Activated CD4-positive, alpha-beta memory T cell treated with anti-CD3 and anti-CD28 coated beads for 36 hours (primary cell): Measurements from ENCODE around the gene ELAVL3. TPM values are rescaled to one million over a fixed set of nuclear protein-coding genes. Genes with fewer than 3 reads are reported as not detected.
A peak's percentile ranks its signal among the peaks of the same experiment; 100 is the strongest.
"Not testable (repeated sequence)": the region's sequence is repeated elsewhere in the genome, so short reads cannot be mapped to it uniquely, and the experiment has no call there.

Source experiments
- CTCF ChIA-PET: fragments of 350-600 bp; sonication (Branson Sonifier 250); formaldehyde crosslinking; loops from one replicate; lab custom pipeline; 2021; ENCODE audit warnings: antibody characterized with exemption, inconsistent platforms; lab: Charles Lee
- POLR2A ChIA-PET: fragments of 350-600 bp; sonication (Branson Sonifier 250); formaldehyde crosslinking; loops from one replicate; lab custom pipeline; 2021; ENCODE audit warnings: antibody characterized with exemption; lab: Charles Lee
- DNase-seq: peaks from one replicate; pipeline ENCODE4 v3.0.0-alpha.2; 2020
- H3K27ac Mint-ChIP-seq: one replicate; pipeline ENCODE4 v1.8.0; 2021; ENCODE audit warnings: mixed read lengths
- H3K27me3 Mint-ChIP-seq: one replicate; pipeline ENCODE4 v1.8.0; 2021; ENCODE audit warnings: mixed read lengths
- H3K36me3 Mint-ChIP-seq: one replicate; pipeline ENCODE4 v1.8.0; 2021; ENCODE audit warnings: mixed read lengths
- H3K4me1 Mint-ChIP-seq: one replicate; pipeline ENCODE4 v1.8.0; 2021; ENCODE audit warnings: low read depth, mixed read lengths
- H3K4me3 Mint-ChIP-seq: one replicate; pipeline ENCODE4 v1.8.0; 2021; ENCODE audit warnings: mild to moderate bottlenecking, mixed read lengths
- H3K9me3 Mint-ChIP-seq: one replicate; pipeline ENCODE4 v1.8.0; 2021; ENCODE audit warnings: mixed read lengths
- intact Hi-C: fragments of 100-400 bp; cut with micrococcal nuclease; formaldehyde crosslinking; loops from one replicate; pipeline ENCODE4 v1.15.1; 2023
- total RNA-seq, 2 experiments: library from RNA; stranded (reverse); gene quantifications; one replicate each; pipeline ENCODE4 v1.2.3, GENCODE V29; 2021

Gene ELAVL3
- total RNA-seq, 2 experiments from 2014 or later, result not detected

DNA sequence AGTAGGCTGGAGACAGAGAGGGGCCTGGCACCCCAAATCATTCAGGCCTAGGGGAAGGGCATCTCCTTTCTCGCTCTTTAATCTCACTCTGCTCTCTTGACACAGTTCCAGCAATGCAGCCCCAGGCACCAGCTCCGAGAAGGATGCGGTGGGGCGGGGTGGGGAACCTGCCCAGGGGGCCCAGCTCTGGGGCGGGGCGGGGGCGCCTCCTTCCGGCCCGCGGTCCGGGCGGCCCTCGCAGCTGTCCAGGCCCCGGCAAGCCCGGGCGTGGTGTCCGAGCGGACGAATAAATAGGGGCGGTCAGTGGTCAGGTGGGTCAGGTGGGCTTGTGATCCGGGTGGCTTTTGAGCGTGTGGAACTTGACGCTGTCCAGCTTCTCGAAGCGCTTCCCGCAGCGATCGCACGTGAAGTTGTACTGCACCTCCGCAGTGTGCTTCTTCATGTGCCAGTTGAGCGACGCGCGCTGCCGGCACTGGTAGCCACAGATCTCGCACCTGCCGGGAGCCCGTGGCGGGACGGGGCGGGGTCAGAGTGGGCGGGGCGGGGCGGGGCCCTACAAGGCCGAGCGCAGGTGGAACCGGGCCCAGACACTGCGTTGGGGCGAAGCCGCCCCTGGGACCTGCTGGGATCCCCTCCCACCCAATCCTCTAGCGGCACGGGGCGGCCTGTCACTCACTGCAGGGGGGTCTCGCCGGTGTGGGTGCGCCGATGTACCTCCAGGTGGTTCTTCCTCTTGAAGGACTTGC is 2.7 kb upstream of the ELAVL3 start:
- intact Hi-C loops, result loop anchor here (2.0 kb wide), 2 partner anchors 103 to 191 kb away; no protein-coding TSS in a partner anchor
- Mint-ChIP-seq H3K4me3 (no peak overlapping the region), H3K9me3 (no peaks in the 10 kb centered on the region), H3K27ac (no peak overlapping the region), H3K4me1 (peaks cover 19% of the 10 kb centered on the region), H3K36me3 (peaks cover 9% of the 10 kb centered on the region), H3K27me3 (peaks cover 17% of the 10 kb centered on the region)
- DNase-seq, result no peak
- POLR2A ChIA-PET, result interaction anchor here (1.5 to 1.7 kb wide), 2 partner anchors 102 to 108 kb away, joined by 9 to 10 read pairs; no protein-coding TSS in a partner anchor
- CTCF ChIA-PET, result interaction anchor here (0.7 to 3.4 kb wide), 32 partner anchors 8 to 553 kb away, joined by 3 to 36 read pairs (median 5); partner anchors contain the start of genes CCDC159, ECSIT, ODAD3 and PRKCSH

GRCh38 chr19:11482384-11483050 is 1.7 kb upstream of the ELAVL3 start:
- ChIA-PET POLR2A (interaction anchor here (0.6 to 1.7 kb wide), 5 partner anchors 46 to 107 kb away, joined by 3 to 10 read pairs (median 6); no protein-coding TSS in a partner anchor), CTCF (interaction anchor here (0.6 to 3.4 kb wide), 43 partner anchors 9 to 552 kb away, joined by 3 to 36 read pairs (median 4); partner anchors contain the start of genes CCDC159, ECSIT, ODAD3 and PRKCSH)
- Mint-ChIP-seq H3K4me3 (peak overlapping the region; percentile 70), H3K36me3 (peaks cover 9% of the 10 kb centered on the region), H3K27ac (peak overlapping the region; percentile 52), H3K27me3 (peaks cover 17% of the 10 kb centered on the region), H3K9me3 (no peaks in the 10 kb centered on the region), H3K4me1 (peaks cover 19% of the 10 kb centered on the region)
- peak; percentile 91 for DNase-seq
- intact Hi-C loops, result loop anchor here (1.0 to 2.0 kb wide), 3 partner anchors 47 to 190 kb away; partner anchors contain the start of genes ODAD3 and PRKCSH

DNA sequence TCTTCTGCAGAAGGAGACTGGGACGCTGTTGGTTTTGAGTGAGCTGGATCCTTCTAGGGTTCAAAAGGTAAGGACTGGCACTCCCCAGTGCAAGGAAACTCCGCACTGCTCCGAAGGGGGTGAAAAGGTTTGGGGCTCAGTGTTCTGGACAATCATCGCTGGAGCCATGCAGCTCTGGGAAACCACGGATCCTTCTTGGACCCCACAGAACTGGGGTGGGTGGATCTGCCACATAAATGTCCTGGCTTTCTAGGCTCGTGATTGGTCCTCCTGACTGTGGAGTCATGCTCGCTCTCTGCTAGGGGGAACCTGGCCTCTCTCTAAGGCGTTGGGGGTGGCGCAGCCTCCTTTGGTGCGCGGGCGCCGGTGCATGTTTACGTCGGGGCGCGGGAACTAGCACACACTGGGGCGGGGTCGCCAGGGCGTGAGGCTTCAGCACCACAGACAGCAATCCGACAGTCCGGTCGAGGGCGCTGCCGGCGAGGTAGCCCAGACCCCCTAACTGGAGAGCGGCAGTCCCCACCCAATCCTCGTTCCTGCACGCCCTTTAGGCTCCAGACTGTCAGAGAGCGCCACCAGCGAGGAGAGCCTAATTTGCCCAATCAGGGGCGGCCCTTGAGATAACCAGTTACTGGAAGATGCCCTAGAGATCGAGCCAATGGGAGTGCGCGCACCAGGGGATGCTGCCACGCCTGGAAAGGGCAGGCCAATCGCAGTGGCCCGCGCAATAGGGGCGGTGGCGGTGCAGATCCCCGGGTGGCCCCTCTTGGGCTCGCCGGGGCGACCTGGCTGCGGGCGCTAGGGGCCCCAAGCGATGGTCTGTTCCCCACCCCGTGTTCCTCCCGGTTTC is 913 bp upstream of the ELAVL3 start:
- peaks cover 19% of the 10 kb centered on the region for H3K4me1 Mint-ChIP-seq
- peaks cover 9% of the 10 kb centered on the region for H3K36me3 Mint-ChIP-seq
- peaks cover 17% of the 10 kb centered on the region for H3K27me3 Mint-ChIP-seq
- no peaks in the 10 kb centered on the region for H3K9me3 Mint-ChIP-seq
- ChIA-PET POLR2A (interaction anchor here (0.8 to 1.7 kb wide), 6 partner anchors 47 to 106 kb away, joined by 3 to 10 read pairs (median 4); no protein-coding TSS in a partner anchor), CTCF (interaction anchor here (0.6 to 3.4 kb wide), 41 partner anchors 8 to 551 kb away, joined by 3 to 36 read pairs (median 4); partner anchors contain the start of genes CCDC159, ECSIT, ODAD3 and PRKCSH)
- intact Hi-C loops, result loop anchor here (1.0 to 2.0 kb wide), 3 partner anchors 46 to 189 kb away; partner anchors contain the start of genes ODAD3 and PRKCSH
- no peak overlapping the region for H3K27ac Mint-ChIP-seq
- peak overlapping the region; percentile 70 for H3K4me3 Mint-ChIP-seq
- DNase-seq, result peak; percentile 89

DNA sequence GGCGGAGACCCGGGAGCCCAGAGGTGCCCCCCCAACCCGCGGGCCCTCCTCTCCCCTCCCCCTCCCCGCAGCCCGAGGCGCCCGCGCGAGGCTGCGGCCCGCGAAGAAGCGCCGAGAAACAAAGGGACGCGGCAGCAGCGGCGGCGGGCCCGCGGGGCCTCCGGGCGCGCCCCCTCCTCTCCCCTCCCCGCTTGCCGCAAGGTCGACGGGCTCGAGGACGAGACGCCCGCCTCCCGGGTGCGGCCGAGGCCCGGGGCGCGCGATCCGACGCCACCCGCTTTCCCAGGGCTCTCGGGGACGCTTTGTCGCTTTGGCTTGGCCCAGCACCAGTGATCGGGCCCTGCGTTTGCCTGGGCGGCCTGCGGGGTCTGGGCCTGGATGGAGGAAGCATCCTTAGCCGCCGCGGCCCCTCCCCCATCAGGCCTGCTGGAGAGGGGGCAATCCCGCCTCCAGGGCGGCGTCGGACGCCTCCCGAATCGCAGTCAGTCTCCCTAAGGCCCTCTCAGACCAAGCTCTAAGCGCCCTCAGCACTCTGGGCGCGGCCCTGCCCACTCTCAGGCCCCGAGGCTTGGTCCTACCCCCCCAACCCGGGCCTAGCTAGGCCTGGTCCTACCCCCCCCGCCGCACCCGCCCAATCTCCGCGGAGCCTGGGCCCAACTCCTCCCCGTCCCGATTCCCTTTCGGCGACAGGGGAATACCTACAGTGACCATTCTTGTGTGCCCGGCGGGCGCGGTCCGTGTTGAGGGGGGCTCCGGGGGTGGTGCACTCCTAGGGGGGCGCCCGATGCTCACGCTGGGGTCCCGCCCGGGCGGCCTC is 740 bp downstream of the ELAVL3 start:
- CTCF ChIA-PET, result interaction anchor here (0.6 to 1.1 kb wide), 2 partner anchors 186 to 1480 kb away, joined by 3 to 4 read pairs; no protein-coding TSS in a partner anchor
- DNase-seq, result no peak
- no peak overlapping the region for H3K4me3 Mint-ChIP-seq
- H3K9me3 Mint-ChIP-seq, result no peaks in the 10 kb centered on the region
- intact Hi-C loops, result no loop called here
- peaks cover 7% of the 10 kb centered on the region for H3K36me3 Mint-ChIP-seq
- POLR2A ChIA-PET, result interaction anchor here (1.0 kb wide), 1 partner anchor 99 kb away, joined by 4 read pairs; no protein-coding TSS in a partner anchor
- H3K27ac Mint-ChIP-seq, result no peak overlapping the region
- H3K4me1 Mint-ChIP-seq, result peaks cover 19% of the 10 kb centered on the region
- peaks cover 17% of the 10 kb centered on the region for H3K27me3 Mint-ChIP-seq

DNA sequence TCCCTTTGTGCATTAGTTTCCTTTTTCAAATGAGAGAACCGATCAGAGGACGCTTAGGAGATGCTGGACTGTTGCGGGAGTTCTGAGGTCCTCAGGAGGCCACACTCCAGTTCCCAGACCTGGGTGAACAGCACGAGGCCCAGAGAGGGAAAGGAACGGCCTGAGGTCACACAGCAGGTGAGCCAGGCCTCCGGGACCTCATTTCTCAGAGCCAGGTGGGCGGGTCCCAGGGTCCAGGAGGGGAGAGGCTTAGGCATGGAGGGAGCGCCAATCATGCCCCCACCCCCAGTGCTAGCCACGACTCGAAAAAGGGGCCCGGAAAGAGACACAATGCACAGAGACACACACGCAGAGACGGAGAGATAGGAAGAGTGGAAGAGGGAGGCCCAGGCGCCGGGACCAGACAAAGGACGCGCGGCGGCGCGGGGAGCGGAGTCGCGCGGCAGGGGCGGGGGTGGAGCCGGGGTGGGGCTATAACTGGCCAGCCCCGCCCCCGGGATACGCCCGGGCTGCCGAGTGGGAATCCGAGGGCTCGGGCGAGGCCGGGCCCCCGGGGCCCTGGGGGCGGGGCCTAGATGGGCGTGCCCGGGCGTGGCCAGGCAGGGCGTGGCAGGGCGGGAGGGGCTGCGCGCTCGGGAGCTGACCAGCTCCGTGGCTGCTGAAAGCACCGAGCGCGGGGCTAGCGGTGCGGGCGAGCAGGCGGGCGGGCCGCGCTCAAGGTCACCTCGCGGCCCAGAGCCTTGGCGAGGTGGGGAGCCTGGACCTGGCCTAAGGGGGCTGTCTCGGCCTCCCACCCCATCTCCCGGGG is 1.6 kb downstream of the ELAVL3 start:
- Mint-ChIP-seq H3K4me3 (no peak overlapping the region), H3K9me3 (no peaks in the 10 kb centered on the region), H3K27ac (no peak overlapping the region), H3K27me3 (peaks cover 17% of the 10 kb centered on the region), H3K4me1 (peaks cover 19% of the 10 kb centered on the region), H3K36me3 (peaks cover 7% of the 10 kb centered on the region)
- POLR2A ChIA-PET, result no interaction called here
- intact Hi-C loops, result no loop called here
- DNase-seq, result peak; percentile 59
- CTCF ChIA-PET, result interaction anchor here (0.6 kb wide), 1 partner anchor 78 kb away, joined by 5 read pairs; no protein-coding TSS in a partner anchor

- no peak for DNase-seq
- POLR2A ChIA-PET, result no interaction called here
- intact Hi-C loops, result no loop called here
- peaks cover 3% of the 10 kb centered on the region for H3K36me3 Mint-ChIP-seq
- H3K27me3 Mint-ChIP-seq, result peaks cover 17% of the 10 kb centered on the region
- H3K4me1 Mint-ChIP-seq, result peaks cover 19% of the 10 kb centered on the region
- H3K4me3 Mint-ChIP-seq, result no peak overlapping the region
- H3K27ac Mint-ChIP-seq, result no peak overlapping the region
- H3K9me3 Mint-ChIP-seq, result no peaks in the 10 kb centered on the region
- CTCF ChIA-PET, result no interaction called here
These were observed 2.4 kb downstream of the ELAVL3 start for GRCh38 chr19:11478167-11479089.

- H3K36me3 Mint-ChIP-seq, result no peaks in the 10 kb centered on the region
- CTCF ChIA-PET, result interaction anchor here (0.7 kb wide), 1 partner anchor 144 kb away, joined by 3 read pairs; no protein-coding TSS in a partner anchor
- intact Hi-C loops, result no loop called here
These were observed 5.0 kb downstream of the ELAVL3 start for GRCh38 chr19:11475861-11476260.

DNA sequence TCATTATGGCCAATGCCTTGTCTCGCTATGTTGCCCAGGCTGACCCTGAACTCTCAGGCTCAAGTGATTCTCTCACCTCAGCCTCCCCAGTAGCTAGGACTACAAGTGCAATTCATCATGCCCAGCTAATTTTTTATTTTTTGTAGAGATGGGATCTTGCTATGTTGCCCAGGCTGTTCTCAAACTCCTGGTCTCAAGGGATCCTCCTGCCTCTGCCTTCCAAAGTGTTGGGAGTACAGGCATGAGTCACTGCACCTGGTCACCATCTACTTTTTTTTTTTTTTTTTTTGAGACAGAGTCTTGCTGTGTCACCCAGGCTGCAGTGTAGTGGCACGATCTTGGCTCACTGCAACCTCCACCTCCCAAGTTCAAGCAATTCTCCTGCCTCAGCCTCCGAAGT is 5.5 kb downstream of the ELAVL3 start:
- H3K4me1 Mint-ChIP-seq, H3K27me3 Mint-ChIP-seq, H3K4me3 Mint-ChIP-seq, H3K36me3 Mint-ChIP-seq, DNase-seq, H3K27ac Mint-ChIP-seq, POLR2A ChIA-PET, H3K9me3 Mint-ChIP-seq, intact Hi-C loops: not testable (repeated sequence)
- CTCF ChIA-PET, result interaction anchor here (0.7 kb wide), 1 partner anchor 144 kb away, joined by 3 read pairs; no protein-coding TSS in a partner anchor

More at GRCh38 chr19:11475861-11476260, 5.0 kb downstream of the ELAVL3 start:
- Mint-ChIP-seq H3K9me3 (no peaks in the 10 kb centered on the region), H3K27me3 (peaks cover 6% of the 10 kb centered on the region), H3K27ac (no peak overlapping the region), H3K4me1 (peaks cover 4% of the 10 kb centered on the region), H3K4me3 (no peak overlapping the region)
- POLR2A ChIA-PET, result no interaction called here
- no peak for DNase-seq

DNA sequence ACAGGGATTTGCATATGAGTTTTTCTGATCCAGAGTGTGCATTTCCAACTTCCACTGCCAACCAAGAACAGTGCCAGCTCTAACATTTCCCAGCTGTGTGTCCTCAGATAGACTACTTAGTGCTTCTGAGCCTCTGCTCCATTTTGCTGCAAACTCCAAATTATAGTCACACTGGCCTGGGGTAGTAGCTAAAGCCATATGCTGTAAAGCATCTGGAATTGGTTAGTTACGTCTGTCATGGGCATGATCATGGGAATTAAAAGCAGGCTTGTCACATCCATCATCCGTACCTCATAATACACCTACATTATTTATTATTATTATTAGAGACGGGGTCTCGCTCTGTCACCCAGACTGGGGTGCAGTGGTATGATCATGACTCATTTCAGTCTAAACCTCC is 7.1 kb downstream of the ELAVL3 start:
- H3K27ac Mint-ChIP-seq, result no peak overlapping the region
- intact Hi-C loops, result no loop called here
- H3K36me3 Mint-ChIP-seq, result no peaks in the 10 kb centered on the region
- ChIA-PET CTCF (interaction anchor here (0.5 to 1.4 kb wide), 2 partner anchors 9 to 121 kb away, joined by 3 to 5 read pairs; no protein-coding TSS in a partner anchor), POLR2A (no interaction called here)
- H3K4me1 Mint-ChIP-seq, result no peaks in the 10 kb centered on the region
- H3K4me3 Mint-ChIP-seq, result no peak overlapping the region
- H3K9me3 Mint-ChIP-seq, result no peaks in the 10 kb centered on the region
- H3K27me3 Mint-ChIP-seq, result peaks cover under 1% of the 10 kb centered on the region
- no peak for DNase-seq
